Measurements from ENCODE around the gene GAL. TPM values are rescaled to one million over a fixed set of nuclear protein-coding genes. Genes with fewer than 3 reads are reported as not detected.

Gene GAL
- total RNA-seq, 4 donors from 2014 or later: 2.0 TPM; not detected in 3

DNA sequence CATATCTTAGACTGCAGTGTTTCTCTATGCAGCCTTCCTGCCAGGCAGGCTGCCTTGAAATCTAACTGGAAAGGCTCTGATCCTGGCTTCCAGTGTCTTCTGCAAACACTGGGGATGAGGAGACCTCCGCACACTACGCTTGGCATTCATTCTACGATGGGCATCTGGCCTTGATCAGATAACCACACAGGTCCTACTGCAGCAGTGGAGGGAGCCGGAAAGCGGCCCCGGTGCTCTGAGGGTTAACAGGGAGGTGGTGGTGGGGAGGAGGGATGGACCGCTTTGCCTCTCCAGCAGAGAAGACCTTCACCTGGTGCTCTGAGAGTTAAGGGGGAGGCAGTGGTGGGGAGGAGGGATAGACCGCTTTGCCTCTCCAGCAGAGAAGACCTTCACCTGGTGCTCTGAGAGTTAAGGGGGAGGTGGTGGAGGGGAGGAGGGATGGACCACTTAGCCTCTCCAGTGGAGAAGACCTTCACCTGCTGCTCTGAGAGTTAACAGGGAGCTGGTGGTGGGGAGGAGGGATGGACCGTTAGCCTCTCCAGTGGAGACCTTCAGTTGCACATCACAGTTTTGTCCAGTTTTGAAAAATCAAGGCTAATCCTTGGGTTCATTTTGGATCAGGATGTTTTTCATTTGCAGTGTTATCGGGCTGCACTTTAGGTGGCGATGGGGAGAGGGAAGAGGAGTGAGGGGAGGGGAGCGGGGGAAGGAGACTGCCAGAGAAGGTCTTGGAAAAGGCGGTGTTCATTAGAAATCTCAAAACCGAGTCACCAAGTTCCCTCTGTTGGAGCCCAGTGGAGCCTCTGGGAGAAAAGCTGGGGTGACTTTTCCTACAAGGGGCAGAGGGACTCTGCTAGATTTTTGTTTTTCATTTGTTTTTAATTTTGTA lies 5.6 kb downstream of the GAL start:
- TF ChIP-seq, protein P1, sequence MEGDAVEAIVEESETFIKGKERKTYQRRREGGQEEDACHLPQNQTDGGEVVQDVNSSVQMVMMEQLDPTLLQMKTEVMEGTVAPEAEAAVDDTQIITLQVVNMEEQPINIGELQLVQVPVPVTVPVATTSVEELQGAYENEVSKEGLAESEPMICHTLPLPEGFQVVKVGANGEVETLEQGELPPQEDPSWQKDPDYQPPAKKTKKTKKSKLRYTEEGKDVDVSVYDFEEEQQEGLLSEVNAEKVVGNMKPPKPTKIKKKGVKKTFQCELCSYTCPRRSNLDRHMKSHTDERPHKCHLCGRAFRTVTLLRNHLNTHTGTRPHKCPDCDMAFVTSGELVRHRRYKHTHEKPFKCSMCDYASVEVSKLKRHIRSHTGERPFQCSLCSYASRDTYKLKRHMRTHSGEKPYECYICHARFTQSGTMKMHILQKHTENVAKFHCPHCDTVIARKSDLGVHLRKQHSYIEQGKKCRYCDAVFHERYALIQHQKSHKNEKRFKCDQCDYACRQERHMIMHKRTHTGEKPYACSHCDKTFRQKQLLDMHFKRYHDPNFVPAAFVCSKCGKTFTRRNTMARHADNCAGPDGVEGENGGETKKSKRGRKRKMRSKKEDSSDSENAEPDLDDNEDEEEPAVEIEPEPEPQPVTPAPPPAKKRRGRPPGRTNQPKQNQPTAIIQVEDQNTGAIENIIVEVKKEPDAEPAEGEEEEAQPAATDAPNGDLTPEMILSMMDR (IDR thresholded peaks at IDR 0.05): no peak
- DNase-seq (ENCODE audit: low spot score) (no peak), ATAC-seq (ENCODE audit: low FRiP score) (no peak)

DNA sequence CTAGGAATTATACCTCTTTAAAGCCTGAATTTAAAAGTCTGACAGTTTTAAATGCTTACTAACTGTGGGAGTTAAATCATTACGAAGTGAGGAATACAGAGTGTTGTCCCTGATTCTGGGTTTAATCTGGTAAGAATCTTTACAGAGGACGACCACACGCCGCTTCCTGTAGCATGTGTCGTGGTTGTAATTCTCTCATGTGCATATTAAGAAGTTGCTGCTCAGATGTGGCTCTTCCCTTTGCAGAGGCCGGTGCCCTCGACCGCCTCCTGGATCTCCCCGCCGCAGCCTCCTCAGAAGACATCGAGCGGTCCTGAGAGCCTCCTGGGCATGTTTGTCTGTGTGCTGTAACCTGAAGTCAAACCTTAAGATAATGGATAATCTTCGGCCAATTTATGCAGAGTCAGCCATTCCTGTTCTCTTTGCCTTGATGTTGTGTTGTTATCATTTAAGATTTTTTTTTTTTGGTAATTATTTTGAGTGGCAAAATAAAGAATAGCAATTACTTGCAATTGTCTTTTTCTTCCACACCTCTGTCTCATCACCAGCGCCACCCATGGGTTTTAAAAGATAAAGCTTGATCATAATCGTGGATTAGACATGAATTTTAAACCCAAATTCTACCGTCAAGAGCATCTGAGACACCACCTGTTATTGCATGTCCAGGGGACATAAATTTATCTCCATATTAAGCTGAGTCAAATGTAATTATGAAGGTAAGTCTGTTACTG lies 6.5 kb downstream of the GAL start:
- TF ChIP-seq, protein P1 (IDR thresholded peaks at IDR 0.05): no peak
- ATAC-seq (ENCODE audit: low FRiP score): no peak
- no peak for DNase-seq (ENCODE audit: low spot score)

DNA sequence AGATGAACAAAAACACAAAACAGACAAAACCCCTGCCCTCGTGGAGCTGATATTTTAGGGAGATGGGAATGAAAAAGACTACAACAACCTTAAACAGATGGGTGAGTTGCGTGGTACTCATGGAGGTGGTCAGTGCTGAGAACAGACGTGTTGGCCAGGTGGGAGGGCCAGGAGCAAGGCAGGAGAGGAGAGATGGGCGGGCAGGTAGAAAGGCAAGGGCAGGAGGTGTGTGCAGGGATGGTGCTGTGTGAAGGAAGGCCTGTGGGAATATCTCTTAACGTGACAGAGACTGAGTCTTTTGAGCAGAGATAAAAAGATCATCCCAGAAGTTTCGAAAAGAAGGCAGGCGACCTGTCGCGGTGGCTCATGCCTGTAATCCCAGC lies 7.0 kb downstream of the GAL start:
- ATAC-seq (ENCODE audit: low FRiP score): no peak
- TF ChIP-seq, protein P1 (IDR thresholded peaks at IDR 0.05): no peak
- DNase-seq (ENCODE audit: low spot score): no peak

DNA sequence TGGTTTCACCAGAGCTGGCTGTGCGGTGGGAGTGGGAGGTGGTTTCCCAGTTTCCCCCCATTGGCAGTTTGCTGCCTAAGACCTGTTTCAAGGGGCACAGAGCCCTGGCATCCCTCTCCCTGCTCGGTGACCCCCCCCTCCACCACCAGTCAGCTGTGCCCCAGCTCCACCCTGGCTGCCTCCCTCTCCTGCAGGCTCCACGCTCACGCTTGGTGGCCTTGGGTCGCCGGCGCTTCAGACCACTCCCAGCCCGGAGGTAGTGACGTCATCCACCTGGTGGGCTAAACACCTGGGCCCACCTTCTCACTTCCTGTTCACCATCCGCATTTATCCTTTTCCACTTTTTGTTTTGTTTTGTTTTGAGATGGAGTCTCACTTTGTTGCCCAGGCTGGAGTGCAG lies 7.8 kb downstream of the GAL start:
- ATAC-seq (ENCODE audit: low FRiP score): no peak
- no peak for DNase-seq (ENCODE audit: low spot score)

DNA sequence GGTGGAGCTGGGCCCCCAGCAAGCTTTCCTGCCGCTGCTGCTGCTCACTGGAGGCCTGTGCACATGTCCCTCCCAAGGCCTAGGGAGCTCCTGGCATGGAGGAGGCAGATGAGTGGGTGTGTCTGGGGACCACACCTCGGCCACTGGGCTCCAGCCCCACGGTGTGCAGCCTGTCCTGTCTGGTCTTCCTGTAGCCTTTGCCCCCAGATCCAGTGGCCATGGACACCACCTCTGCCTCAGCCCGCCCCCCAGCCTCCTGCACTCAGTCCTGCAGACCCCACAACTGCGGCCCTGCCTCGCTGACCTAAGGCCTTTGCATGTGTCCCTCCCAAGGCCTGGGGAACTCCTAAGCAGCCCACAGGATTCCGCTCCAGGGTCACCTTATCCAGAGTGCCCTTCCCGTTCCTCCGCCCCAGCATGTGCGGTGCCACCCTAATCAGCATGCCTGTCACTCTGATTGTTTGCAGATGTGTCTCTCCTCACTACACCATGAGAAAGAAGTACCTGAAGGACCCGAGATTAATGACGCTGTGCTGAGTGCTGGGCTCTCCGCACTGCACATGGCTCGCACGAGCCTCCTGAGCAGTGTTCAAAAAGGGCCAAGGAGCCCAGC lies 8.6 kb downstream of the GAL start:
- DNase-seq (ENCODE audit: low spot score): no peak
- ATAC-seq (ENCODE audit: low FRiP score): no peak
- TF ChIP-seq, protein P1 (IDR thresholded peaks at IDR 0.05): no peak

More for the DNA sequence above, 7.8 kb downstream of the GAL start:
- TF ChIP-seq, protein P1 (IDR thresholded peaks at IDR 0.05): no peak

DNA sequence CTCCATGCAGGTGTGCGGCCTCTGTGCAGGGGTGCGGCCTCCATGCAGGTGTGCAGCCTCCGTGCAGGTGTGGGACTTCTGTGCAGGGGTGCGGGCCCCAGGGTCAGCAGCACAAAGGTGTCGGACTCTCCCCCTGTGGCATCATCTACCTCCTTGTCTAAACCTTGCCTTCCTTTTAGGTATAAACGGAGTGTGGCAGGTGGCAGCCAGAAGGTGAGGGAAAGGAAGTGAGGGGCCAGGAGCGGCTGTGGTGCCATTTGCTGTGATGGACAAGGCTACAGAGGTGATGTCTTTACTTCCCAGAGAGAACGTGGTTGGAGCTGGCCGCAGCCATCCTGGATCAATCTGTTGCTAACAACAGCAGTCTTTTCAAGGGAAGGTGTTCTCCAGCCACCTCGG lies 9.1 kb downstream of the GAL start:
- no peak for DNase-seq (ENCODE audit: low spot score)
- TF ChIP-seq, protein P1 (IDR thresholded peaks at IDR 0.05): no peak
- no peak for ATAC-seq (ENCODE audit: low FRiP score)
